ENCODE results near the gene STPG3.

Gene STPG3

DNA sequence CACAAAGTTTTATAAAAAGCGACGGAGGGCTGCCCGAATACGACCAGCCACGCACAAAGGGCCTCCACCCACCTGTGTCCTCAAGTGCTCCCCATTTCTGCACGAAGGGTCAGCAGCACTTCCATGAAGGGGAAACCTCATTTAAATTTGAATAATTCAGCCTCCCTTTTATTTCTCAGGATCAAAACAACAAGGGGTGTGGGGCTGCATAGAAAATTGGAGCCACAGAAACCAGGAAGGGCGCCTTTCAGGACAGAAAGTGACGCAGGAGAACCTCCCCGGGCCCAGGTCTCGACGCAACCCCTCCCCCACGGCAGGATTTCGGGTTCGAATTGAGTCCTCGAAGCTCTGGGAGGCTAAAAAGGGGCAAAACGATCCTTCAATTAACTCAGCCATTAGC is 48.9 kb downstream of the STPG3 start:
- H3K4me3 ChIP-seq (ENCODE audit: low read depth, low read length): no peak overlapping the region
- DNase-seq (ENCODE audit: low read depth): no peak
- TF ChIP-seq MYC (IDR thresholded peaks at IDR 0.05; ENCODE audit: low read depth, low read length) (no peak), POLR2A (IDR thresholded peaks at IDR 0.05; ENCODE audit: extremely low read depth, insufficient read length) (no peak)
- TF ChIP-seq, protein P1, sequence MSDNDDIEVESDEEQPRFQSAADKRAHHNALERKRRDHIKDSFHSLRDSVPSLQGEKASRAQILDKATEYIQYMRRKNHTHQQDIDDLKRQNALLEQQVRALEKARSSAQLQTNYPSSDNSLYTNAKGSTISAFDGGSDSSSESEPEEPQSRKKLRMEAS (IDR thresholded peaks at IDR 0.05; ENCODE audit: low read depth, low read length): no peak
- TF ChIP-seq, protein P2, sequence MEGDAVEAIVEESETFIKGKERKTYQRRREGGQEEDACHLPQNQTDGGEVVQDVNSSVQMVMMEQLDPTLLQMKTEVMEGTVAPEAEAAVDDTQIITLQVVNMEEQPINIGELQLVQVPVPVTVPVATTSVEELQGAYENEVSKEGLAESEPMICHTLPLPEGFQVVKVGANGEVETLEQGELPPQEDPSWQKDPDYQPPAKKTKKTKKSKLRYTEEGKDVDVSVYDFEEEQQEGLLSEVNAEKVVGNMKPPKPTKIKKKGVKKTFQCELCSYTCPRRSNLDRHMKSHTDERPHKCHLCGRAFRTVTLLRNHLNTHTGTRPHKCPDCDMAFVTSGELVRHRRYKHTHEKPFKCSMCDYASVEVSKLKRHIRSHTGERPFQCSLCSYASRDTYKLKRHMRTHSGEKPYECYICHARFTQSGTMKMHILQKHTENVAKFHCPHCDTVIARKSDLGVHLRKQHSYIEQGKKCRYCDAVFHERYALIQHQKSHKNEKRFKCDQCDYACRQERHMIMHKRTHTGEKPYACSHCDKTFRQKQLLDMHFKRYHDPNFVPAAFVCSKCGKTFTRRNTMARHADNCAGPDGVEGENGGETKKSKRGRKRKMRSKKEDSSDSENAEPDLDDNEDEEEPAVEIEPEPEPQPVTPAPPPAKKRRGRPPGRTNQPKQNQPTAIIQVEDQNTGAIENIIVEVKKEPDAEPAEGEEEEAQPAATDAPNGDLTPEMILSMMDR (IDR thresholded peaks at IDR 0.05; ENCODE audit: low read depth, low read length): no peak

DNA sequence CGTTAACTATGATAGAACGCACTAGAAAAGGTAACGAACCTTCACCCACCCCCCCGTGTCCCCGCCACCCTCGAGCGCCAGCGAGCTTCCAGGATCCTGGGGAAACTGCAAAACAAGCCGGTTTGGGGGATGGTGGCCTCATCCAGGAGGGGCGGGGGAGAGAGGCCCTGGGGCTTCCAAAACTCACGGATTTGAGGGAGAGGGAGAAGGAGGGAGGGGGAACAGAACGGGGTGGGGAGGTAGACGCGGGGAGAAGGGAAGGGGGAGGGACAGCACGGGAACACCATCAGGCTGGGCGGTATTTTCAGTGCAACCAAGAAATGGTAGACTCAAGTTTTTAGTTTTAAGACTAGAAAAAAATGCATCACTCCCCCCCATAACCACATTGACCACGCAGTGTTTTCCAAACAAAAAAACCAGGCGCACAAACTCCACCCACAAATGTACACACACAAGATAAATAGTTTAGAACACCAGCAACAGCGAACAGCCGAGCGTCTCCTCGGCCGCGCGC is 49.5 kb downstream of the STPG3 start:
- TF ChIP-seq POLR2A (IDR thresholded peaks at IDR 0.05; ENCODE audit: extremely low read depth, insufficient read length) (no peak), MYC (IDR thresholded peaks at IDR 0.05; ENCODE audit: low read depth, low read length) (no peak)
- TF ChIP-seq, protein P2 (IDR thresholded peaks at IDR 0.05; ENCODE audit: low read depth, low read length): no peak
- TF ChIP-seq, protein P1 (IDR thresholded peaks at IDR 0.05; ENCODE audit: low read depth, low read length): no peak
- H3K4me3 ChIP-seq (ENCODE audit: low read depth, low read length): peak overlapping the region; percentile 55
- no peak for DNase-seq (ENCODE audit: low read depth)

DNA sequence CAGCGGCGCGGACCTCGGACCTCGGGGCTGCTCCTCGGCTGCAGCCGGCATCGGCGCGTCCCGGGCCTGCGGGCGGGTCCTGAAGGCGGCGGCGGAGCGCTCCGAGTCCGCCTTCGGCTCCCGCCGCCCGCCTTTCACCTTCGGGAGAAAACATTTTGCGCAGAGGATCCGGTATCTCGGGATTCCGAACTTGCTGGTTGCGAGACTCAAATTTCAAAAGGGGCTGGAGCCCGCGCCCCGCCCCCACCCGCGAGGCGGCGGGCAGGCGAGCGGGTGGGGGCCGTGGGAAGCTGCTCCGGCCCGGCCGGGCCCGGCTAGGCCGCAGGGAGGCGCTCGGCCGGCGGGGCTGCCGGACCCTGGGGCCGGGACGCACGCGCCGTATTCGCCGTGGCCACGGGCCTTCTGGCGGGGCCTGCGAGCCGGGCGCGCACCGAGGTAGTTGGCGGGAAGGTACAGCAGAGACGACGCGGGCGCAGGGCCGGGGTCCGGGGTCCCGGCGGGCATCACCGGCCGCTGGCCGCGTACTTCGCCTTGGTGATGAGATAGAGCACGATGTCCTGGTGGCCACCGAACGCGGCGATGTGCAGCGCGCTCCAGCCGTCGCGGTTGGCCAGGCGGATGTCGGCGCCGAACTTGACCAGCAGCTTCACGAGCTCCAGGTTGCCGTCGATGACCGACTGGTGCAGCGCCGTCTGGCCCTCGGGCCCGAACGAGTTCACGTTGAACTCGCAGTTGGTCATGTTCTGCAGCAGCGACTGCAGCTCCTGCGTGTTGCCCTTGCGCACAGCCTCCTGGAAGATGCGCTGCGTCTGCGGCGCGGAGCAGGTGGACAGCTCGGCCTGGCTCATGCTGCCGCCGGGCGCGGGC is 50.2 kb downstream of the STPG3 start:
- H3K4me3 ChIP-seq (ENCODE audit: low read depth, low read length): peak overlapping the region; percentile 55
- TF ChIP-seq, protein P1 (IDR thresholded peaks at IDR 0.05; ENCODE audit: low read depth, low read length): peak; percentile 16; the same call in 1 of the 2 replicates
- TF ChIP-seq MYC (IDR thresholded peaks at IDR 0.05; ENCODE audit: low read depth, low read length): no peak; the same call in 1 of the 2 replicates
- TF ChIP-seq, protein P2 (IDR thresholded peaks at IDR 0.05; ENCODE audit: low read depth, low read length): no peak
- peak; percentile 64 for DNase-seq (ENCODE audit: low read depth)

DNA sequence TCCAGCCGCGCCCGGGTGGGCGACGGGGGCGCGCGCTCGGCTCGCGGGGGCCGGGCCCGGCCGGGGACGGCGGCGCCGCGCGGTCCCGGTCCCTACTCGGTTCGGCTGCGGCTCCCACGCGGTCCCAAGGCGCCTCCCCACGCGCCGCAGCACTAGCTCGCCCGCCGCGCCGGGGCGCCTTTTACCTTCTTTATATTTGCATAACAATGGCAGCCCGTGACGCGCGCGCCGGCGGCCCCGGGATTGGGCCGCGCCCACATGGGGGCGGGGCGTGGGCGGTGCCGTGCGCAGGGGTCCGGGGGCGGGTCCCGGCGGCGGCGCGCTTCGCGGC is 51.0 kb downstream of the STPG3 start, which contains the start of gene NRARP:
Gene NRARP (minus strand): TSS at position 154 of the 331 bp plus-strand sequence. CDS start 343 bp downstream, outside the sequence.
- TF ChIP-seq, protein P2 (IDR thresholded peaks at IDR 0.05; ENCODE audit: low read depth, low read length): no peak
- TF ChIP-seq POLR2A (IDR thresholded peaks at IDR 0.05; ENCODE audit: extremely low read depth, insufficient read length) (peak; percentile 54), MYC (IDR thresholded peaks at IDR 0.05; ENCODE audit: low read depth, low read length) (peak; percentile 38; the same call in 1 of the 2 replicates)
- TF ChIP-seq, protein P1 (IDR thresholded peaks at IDR 0.05; ENCODE audit: low read depth, low read length): 0 out of 2 replicates have a peak, but pooled peaks have one; percentile 42
- peak; percentile 86 for DNase-seq (ENCODE audit: low read depth)

DNA sequence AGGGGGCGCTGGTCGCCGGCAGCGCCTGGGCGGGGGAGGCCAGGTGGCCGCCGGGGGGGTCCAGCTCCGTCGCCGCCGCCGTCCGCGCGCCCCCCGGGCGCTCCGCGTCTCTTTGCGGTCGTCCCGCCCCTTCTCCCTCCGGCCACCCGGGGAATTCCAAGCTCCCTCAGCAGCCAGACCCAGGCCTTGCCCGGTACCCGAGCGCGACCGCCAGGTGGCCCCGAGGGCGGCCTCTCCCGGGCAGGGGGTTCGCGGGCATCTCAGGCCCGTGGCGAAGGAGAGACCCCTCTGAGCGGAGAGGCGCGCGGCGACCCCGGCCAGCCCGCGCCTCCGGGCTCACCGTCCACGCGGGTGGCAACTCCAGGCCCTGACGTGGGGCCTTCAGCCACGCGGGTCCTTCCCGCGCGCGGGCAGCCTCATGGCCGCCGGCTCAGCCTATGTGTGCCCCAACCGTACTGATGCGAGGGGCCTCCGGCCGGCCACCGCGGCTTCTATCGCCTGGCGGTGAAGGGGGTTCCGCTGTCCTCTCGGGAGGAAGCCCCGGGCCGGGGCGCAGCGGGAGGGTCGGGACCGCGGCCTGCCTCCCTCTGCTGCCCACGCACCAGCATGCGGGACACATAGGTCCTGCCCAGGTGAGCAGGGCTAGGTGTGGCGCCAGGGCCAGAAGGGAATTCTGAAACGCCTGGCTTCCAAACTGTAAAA is 51.5 kb downstream of the STPG3 start:
- no peak for TF ChIP-seq MYC (IDR thresholded peaks at IDR 0.05; ENCODE audit: low read depth, low read length)
- TF ChIP-seq, protein P2 (IDR thresholded peaks at IDR 0.05; ENCODE audit: low read depth, low read length): peak; percentile 12
- DNase-seq (ENCODE audit: low read depth): peak; percentile 49
- H3K4me3 ChIP-seq (ENCODE audit: low read depth, low read length): peak overlapping the region; percentile 11

More for the DNA sequence above, 51.0 kb downstream of the STPG3 start, which contains the start of gene NRARP:
- H3K4me3 ChIP-seq (ENCODE audit: low read depth, low read length): peak within 1 kb of the TSS; percentile 55

All from NB4 (cell line).